GM18867 (cell line): ENCODE data around the gene ADPRHL1.

Source experiments
- ATAC-seq: cut with Tn5 transposase; IDR thresholded peaks from one replicate; pipeline ENCODE4 v1.9.1; 2021; ENCODE audit warnings: mild to moderate bottlenecking, moderate library complexity; ENCODE audit not compliant: unreplicated experiment

ADPRHL1 gene

GRCh38 chr13:113354831-113355610, 98.3 kb downstream of the ADPRHL1 start:
- ATAC-seq = no peak

- no peak for ATAC-seq
These were observed 100.0 kb downstream of the ADPRHL1 start for GRCh38 chr13:113353254-113353653.

GRCh38 chr13:113351514-113352026, 101.7 kb downstream of the ADPRHL1 start:
- ATAC-seq = no peak

GRCh38 chr13:113350938-113351335, 102.4 kb downstream of the ADPRHL1 start:
- no peak for ATAC-seq

GRCh38 chr13:113350065-113350937, 103.0 kb downstream of the ADPRHL1 start:
- ATAC-seq = no peak
